ENCODE data around the gene PPIP5K1. TPM values are rescaled to one million over a fixed set of nuclear protein-coding genes. Genes with fewer than 3 reads are reported as not detected.

Gene PPIP5K1
- polyA plus RNA-seq, 4 donors, result 12.8 to 40.0 (median 28.8) TPM

GRCh38 chr15:43492673-43493601 is 97.1 kb downstream of the PPIP5K1 start, which contains the start of gene TP53BP1:
TSS of gene TP53BP1 (minus strand) at chr15:43493156. CDS start at chr15:43493043, 113 bp downstream.
- peak; percentile 79 to 92 (median 83) for DNase-seq (ENCODE audit: low read depth in 4 of 4, low spot score in 2 of 4)

DNA sequence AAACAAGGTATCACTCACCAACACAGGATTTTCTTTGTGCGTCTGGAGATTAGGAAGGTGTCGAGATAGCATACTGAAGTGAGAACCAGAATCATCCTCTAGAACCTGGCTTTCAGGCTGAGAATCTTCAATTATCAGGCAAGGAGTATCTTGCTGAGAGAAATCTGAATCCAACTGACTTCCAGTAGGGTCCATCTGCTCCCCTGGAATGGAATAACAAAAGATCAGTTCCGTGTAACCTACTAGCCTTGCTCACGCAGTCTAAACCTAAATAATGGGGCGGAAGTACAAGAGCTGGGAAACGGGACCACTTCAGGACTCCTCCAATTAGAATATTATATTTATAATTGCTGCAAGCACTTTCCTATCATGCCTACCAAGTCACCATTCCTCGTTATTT is 97.7 kb downstream of the PPIP5K1 start:
- no peak for DNase-seq (ENCODE audit: low read depth in 4 of 4, low spot score in 2 of 4)

GRCh38 chr15:43489191-43489590 is 100.8 kb downstream of the PPIP5K1 start:
- DNase-seq (ENCODE audit: low read depth in 4 of 4, low spot score in 2 of 4), result no peak

DNA sequence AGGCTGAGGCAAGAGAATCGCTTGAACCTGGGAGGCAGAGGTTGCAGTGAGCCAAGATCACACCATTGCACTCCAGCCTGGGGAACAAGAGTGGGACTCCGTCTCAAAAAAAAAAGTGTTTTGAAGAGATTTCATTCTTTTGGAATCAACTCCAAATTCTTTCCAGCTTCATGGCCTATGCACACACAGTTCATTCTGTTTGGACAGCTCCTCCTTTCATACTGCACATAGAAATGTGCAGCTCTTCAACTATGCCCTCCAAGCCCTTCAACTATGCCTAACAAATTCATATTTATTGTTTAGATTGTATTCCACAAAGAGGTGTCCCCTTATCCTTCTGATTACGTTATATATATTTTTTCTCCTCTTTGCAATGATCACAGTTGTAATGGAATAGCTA is 101.2 kb downstream of the PPIP5K1 start:
- DNase-seq (ENCODE audit: low read depth in 4 of 4, low spot score in 2 of 4), result no peak

DNA sequence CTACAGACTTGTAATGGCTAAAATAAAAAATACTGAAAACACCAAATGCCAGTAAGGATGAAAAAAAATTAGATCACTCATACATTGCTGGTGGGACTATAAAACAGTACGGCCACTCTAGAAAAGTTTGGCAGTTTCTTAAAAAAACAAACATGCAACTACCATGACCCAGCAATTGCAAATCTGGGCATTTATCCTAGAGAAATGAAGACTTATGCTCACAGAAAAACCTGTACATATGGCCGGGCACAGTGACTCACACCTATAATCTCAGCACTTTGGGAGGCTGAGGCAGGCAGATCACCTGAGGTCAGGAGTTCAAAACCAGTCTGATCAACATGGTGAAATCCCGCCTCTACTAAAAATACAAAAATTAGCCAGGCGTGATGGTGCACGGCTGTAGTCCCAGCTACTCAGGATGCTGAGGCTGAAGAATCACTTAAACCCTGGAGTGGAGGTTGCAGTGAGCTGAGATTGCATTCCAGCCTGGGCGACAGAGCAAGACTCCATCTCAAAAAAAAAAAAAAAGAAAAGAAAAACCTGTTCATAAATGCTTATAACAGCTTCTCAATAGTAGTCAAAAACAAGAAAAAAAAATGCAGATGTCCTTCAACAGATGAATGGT is 102.6 kb downstream of the PPIP5K1 start:
- DNase-seq (ENCODE audit: low read depth in 4 of 4, low spot score in 2 of 4), result no peak

DNA sequence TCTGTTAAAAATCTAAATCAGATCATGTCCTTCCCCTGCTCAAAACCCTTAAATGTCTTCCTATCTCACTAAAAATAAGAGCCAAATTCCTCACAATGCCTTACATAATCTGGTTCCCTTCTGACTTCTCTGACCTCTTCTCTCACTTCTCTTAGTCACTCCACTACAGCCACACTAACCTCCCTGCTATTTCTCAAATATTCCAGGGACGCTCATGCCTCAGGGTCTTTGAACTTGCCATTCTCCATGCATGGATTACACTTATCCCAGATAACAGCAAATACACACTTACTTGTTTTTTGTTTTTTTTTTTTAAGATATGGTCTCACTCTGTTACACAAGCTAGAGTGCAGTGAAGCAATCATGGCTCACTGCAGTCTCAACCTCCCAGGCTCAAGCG is 105.6 kb downstream of the PPIP5K1 start:
- DNase-seq (ENCODE audit: low read depth in 4 of 4, low spot score in 2 of 4), result no peak

Other genes starting within 250 kb of the PPIP5K1 start
- 10 to 100 TPM; 19.7 to 35.5 (median 28.9) TPM for gene ZSCAN29, start 219.2 kb downstream of the PPIP5K1 start, polyA plus RNA-seq (ENCODE audit: insufficient read length in 4 of 4)
- 10 to 100 TPM; 20.4 to 32.0 (median 24.3) TPM for gene TUBGCP4, start 219.1 kb downstream of the PPIP5K1 start, polyA plus RNA-seq (ENCODE audit: insufficient read length in 4 of 4)
- gene TP53BP1, start 97.1 kb downstream of the PPIP5K1 start, polyA plus RNA-seq (ENCODE audit: insufficient read length in 4 of 4), result 100 to 1,000 TPM in 2 of 4 donors, 10 to 100 TPM in 2; 61.5 to 108 (median 86.0) TPM
- 1 to 10 TPM; 7.8 to 9.3 (median 8.8) TPM for gene MAP1A, start 72.6 kb downstream of the PPIP5K1 start, polyA plus RNA-seq (ENCODE audit: insufficient read length in 4 of 4)
- 1 to 10 TPM; 1.5 to 3.5 (median 2.6) TPM for gene CKMT1B, start 3.8 kb upstream of the PPIP5K1 start, polyA plus RNA-seq (ENCODE audit: insufficient read length in 4 of 4)
- 1 to 10 TPM in 2 of 4 donors, under 1 TPM in 2; 0.21 to 3.3 (median 0.98) TPM for gene STRC, start 28.6 kb upstream of the PPIP5K1 start, polyA plus RNA-seq (ENCODE audit: insufficient read length in 4 of 4)
- 10 to 100 TPM in 1 of 4 donors, 1 to 10 TPM in 3; 1.6 to 14.4 (median 7.3) TPM for gene CATSPER2, start 58.6 kb upstream of the PPIP5K1 start, polyA plus RNA-seq (ENCODE audit: insufficient read length in 4 of 4)
- gene CKMT1A, start 103.7 kb upstream of the PPIP5K1 start, polyA plus RNA-seq (ENCODE audit: insufficient read length in 4 of 4), result 1 to 10 TPM; 1.4 to 4.0 (median 3.1) TPM
- 100 to 1,000 TPM; 502 to 600 (median 552) TPM for gene PDIA3, start 156.2 kb upstream of the PPIP5K1 start, polyA plus RNA-seq (ENCODE audit: insufficient read length in 4 of 4)
- 1 to 10 TPM; 3.2 to 5.1 (median 3.8) TPM for gene ELL3, start 186.8 kb upstream of the PPIP5K1 start, polyA plus RNA-seq (ENCODE audit: insufficient read length in 4 of 4)
- gene SERF2, start 202.1 kb upstream of the PPIP5K1 start, polyA plus RNA-seq (ENCODE audit: insufficient read length in 4 of 4), result 100 to 1,000 TPM; 585 to 822 (median 645) TPM
- under 1 TPM in 1 of 4 donors, not detected in 3; 0.66 TPM for gene SERINC4, start 210.0 kb upstream of the PPIP5K1 start, polyA plus RNA-seq (ENCODE audit: insufficient read length in 4 of 4)
- gene HYPK, start 210.4 kb upstream of the PPIP5K1 start, polyA plus RNA-seq (ENCODE audit: insufficient read length in 4 of 4), result 10 to 100 TPM in 3 of 4 donors, 1 to 10 TPM in 1; 9.9 to 20.9 (median 13.9) TPM
- 10 to 100 TPM; 57.3 to 75.7 (median 62.3) TPM for gene MFAP1, start 234.5 kb upstream of the PPIP5K1 start, polyA plus RNA-seq (ENCODE audit: insufficient read length in 4 of 4)
- gene WDR76, start 236.8 kb upstream of the PPIP5K1 start, polyA plus RNA-seq (ENCODE audit: insufficient read length in 4 of 4), result 10 to 100 TPM; 13.7 to 15.7 (median 14.7) TPM

Measured in left renal cortex interstitium (tissue), 4 donors.